Measurements from ENCODE around the gene WNT3.

Gene WNT3

GRCh38 chr17:46818316-46818928 is at the start of gene WNT3:
WNT3 (minus strand) TSS chr17:46818692; CDS start chr17:46818597, 95 bp downstream.
- Histone ChIP-seq H3K9ac (ENCODE audit: low read length) (peak within 1 kb of the TSS; percentile 19), H3K36me3 (ENCODE audit: control insufficient read depth, low read depth, low read length) (no peaks in the 10 kb centered on the region), H3K27me3 (ENCODE audit: control insufficient read depth, insufficient read depth, low read length) (peaks cover 88% of the 10 kb centered on the region), H3K9me3 (ENCODE audit: control insufficient read depth, low read depth, low read length) (no peaks in the 10 kb centered on the region), H3K4me1 (ENCODE audit: control insufficient read depth, low read depth, low read length) (peaks cover 41% of the 10 kb centered on the region), H3K27ac (ENCODE audit: low read length) (no peak within 1 kb of the TSS), H3K4me3 (ENCODE audit: low read length) (peak within 1 kb of the TSS; percentile 66)

DNA sequence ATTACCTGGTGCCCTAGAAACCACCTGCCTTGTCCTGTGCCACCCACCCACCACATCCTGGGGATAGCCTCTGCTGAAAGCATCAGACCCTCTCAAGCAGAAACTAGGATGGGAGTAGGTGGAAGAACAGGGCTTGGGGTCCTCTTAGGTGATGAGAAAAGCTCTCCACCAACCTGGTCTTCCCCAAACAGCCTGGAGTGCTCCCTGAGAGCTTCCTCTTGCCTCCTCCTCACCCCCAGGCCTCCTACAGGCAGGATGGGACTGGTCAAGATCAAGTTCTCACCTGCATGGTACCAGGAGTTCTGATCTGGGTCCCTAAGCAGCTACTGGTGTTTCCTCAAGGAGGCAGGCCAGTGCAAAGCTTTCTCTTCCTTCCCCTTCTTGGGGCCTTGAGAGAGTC is 48.3 kb upstream of the WNT3 start:
- peaks cover 3% of the 10 kb centered on the region for H3K27me3 ChIP-seq (ENCODE audit: control insufficient read depth, insufficient read depth, low read length)
- no peak overlapping the region for H3K4me3 ChIP-seq (ENCODE audit: low read length)
- no peak overlapping the region for H3K27ac ChIP-seq (ENCODE audit: low read length)
- H3K36me3 ChIP-seq (ENCODE audit: control insufficient read depth, low read depth, low read length): no peaks in the 10 kb centered on the region
- no peaks in the 10 kb centered on the region for H3K9me3 ChIP-seq (ENCODE audit: control insufficient read depth, low read depth, low read length)
- H3K9ac ChIP-seq (ENCODE audit: low read length): no peak overlapping the region
- H3K4me1 ChIP-seq (ENCODE audit: control insufficient read depth, low read depth, low read length): no peaks in the 10 kb centered on the region

DNA sequence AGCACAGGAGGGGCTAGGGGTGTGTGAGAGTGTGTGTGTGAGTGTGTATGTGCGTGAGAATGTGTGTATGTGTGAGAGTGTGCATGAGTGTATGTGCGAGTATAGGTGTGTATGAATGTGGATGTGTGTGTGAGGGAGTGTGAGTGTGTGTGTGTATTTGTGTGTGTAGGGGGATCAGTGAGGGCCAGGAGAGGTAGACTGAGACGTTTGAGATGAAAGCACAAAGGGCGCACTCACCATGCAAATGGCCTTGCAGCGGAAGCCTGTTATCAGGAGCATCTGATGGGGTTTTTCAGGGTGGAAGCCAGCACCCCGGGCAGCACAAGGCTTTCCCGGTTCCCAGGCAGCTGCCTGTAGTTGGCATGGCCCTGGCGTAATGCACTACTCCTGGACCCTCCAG is 47.8 kb upstream of the WNT3 start:
- Histone ChIP-seq H3K9ac (ENCODE audit: low read length) (no peak overlapping the region), H3K9me3 (ENCODE audit: control insufficient read depth, low read depth, low read length) (no peaks in the 10 kb centered on the region), H3K27me3 (ENCODE audit: control insufficient read depth, insufficient read depth, low read length) (peaks cover 3% of the 10 kb centered on the region), H3K27ac (ENCODE audit: low read length) (no peak overlapping the region), H3K4me3 (ENCODE audit: low read length) (no peak overlapping the region), H3K36me3 (ENCODE audit: control insufficient read depth, low read depth, low read length) (no peaks in the 10 kb centered on the region), H3K4me1 (ENCODE audit: control insufficient read depth, low read depth, low read length) (no peaks in the 10 kb centered on the region)

- no peak overlapping the region for H3K4me3 ChIP-seq (ENCODE audit: low read length)
- no peaks in the 10 kb centered on the region for H3K4me1 ChIP-seq (ENCODE audit: control insufficient read depth, low read depth, low read length)
- H3K9me3 ChIP-seq (ENCODE audit: control insufficient read depth, low read depth, low read length): no peaks in the 10 kb centered on the region
- no peak overlapping the region for H3K27ac ChIP-seq (ENCODE audit: low read length)
- peaks cover 3% of the 10 kb centered on the region for H3K27me3 ChIP-seq (ENCODE audit: control insufficient read depth, insufficient read depth, low read length)
- H3K9ac ChIP-seq (ENCODE audit: low read length): no peak overlapping the region
- no peaks in the 10 kb centered on the region for H3K36me3 ChIP-seq (ENCODE audit: control insufficient read depth, low read depth, low read length)
These were observed 46.6 kb upstream of the WNT3 start for GRCh38 chr17:46865100-46865499.

- no peaks in the 10 kb centered on the region for H3K9me3 ChIP-seq (ENCODE audit: control insufficient read depth, low read depth, low read length)
- H3K9ac ChIP-seq (ENCODE audit: low read length): no peak overlapping the region
- H3K36me3 ChIP-seq (ENCODE audit: control insufficient read depth, low read depth, low read length): no peaks in the 10 kb centered on the region
- H3K27ac ChIP-seq (ENCODE audit: low read length): no peak overlapping the region
- H3K4me3 ChIP-seq (ENCODE audit: low read length): no peak overlapping the region
- peaks cover 3% of the 10 kb centered on the region for H3K27me3 ChIP-seq (ENCODE audit: control insufficient read depth, insufficient read depth, low read length)
- H3K4me1 ChIP-seq (ENCODE audit: control insufficient read depth, low read depth, low read length): no peaks in the 10 kb centered on the region
These were observed 45.1 kb upstream of the WNT3 start for GRCh38 chr17:46863383-46864121.

GRCh38 chr17:46862949-46863348 is 44.5 kb upstream of the WNT3 start:
- Histone ChIP-seq H3K4me1 (ENCODE audit: control insufficient read depth, low read depth, low read length) (no peaks in the 10 kb centered on the region), H3K9ac (ENCODE audit: low read length) (no peak overlapping the region), H3K27ac (ENCODE audit: low read length) (no peak overlapping the region), H3K9me3 (ENCODE audit: control insufficient read depth, low read depth, low read length) (no peaks in the 10 kb centered on the region), H3K27me3 (ENCODE audit: control insufficient read depth, insufficient read depth, low read length) (peaks cover 3% of the 10 kb centered on the region), H3K4me3 (ENCODE audit: low read length) (no peak overlapping the region), H3K36me3 (ENCODE audit: control insufficient read depth, low read depth, low read length) (no peaks in the 10 kb centered on the region)

DNA sequence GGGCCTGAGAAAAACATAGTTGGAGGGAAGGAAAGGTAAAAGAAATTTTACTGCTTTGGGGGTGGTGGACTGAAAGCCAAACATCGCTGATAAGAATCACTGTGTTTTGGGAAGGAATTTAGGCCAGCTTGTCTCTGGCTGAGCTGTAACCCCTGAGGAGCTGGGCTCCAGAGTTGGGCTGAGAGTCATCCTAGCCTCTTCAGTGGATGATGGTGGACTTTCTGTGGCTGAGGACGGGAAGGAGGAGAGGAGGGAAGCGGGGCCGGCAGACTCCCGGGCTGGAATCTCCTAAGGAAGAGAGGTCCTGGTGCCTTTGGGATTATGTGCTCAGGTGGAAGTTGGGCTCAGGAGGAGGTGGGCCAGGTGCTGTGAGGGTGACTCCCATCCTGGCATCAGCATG is 41.5 kb upstream of the WNT3 start:
- Histone ChIP-seq H3K4me1 (ENCODE audit: control insufficient read depth, low read depth, low read length) (no peaks in the 10 kb centered on the region), H3K27ac (ENCODE audit: low read length) (no peak overlapping the region), H3K4me3 (ENCODE audit: low read length) (no peak overlapping the region), H3K36me3 (ENCODE audit: control insufficient read depth, low read depth, low read length) (no peaks in the 10 kb centered on the region), H3K27me3 (ENCODE audit: control insufficient read depth, insufficient read depth, low read length) (peaks cover 3% of the 10 kb centered on the region), H3K9me3 (ENCODE audit: control insufficient read depth, low read depth, low read length) (no peaks in the 10 kb centered on the region), H3K9ac (ENCODE audit: low read length) (no peak overlapping the region)

DNA sequence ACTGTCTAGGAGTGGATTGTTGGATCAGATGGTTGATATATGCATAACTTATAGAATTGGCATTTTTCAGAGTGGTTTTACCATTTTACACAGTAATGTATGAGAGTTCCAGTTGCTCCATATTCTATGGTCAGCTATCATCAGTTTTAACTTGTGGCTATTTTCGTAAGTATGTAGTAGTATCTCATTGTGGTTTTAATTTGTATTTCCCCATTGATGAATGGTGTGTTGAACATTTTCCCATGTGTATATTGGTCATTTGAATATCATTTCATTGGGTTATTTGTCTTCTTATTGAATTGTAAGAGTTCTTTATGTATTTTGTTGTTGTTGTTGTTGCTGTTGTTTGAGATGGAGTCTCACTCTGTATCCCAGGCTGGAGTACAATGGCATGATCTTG is 39.1 kb upstream of the WNT3 start:
- no peaks in the 10 kb centered on the region for H3K9me3 ChIP-seq (ENCODE audit: control insufficient read depth, low read depth, low read length)
- no peak overlapping the region for H3K9ac ChIP-seq (ENCODE audit: low read length)
- H3K4me3 ChIP-seq (ENCODE audit: low read length): no peak overlapping the region
- no peaks in the 10 kb centered on the region for H3K36me3 ChIP-seq (ENCODE audit: control insufficient read depth, low read depth, low read length)
- no peaks in the 10 kb centered on the region for H3K4me1 ChIP-seq (ENCODE audit: control insufficient read depth, low read depth, low read length)
- peaks cover 18% of the 10 kb centered on the region for H3K27me3 ChIP-seq (ENCODE audit: control insufficient read depth, insufficient read depth, low read length)
- H3K27ac ChIP-seq (ENCODE audit: low read length): no peak overlapping the region

DNA sequence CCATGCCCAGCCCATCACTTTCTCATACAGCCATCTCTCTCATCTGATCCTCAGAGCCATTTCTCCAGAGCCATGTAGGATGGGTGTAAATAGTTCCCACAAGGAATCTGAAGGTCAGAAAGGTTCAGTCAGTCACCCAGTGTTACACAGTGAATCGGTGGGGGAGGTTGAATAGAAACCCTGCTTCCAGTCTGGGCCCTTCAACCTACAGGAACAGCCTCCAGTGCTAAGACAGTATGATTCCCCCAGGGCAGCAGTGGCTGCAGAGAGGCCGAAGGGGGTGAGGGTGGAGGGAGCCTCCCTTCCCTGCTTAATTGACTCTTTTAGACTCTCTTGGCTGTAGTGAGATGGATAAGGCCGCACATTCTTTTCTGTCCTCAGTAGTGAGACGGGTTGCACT is 36.5 kb upstream of the WNT3 start:
- Histone ChIP-seq H3K9me3 (ENCODE audit: control insufficient read depth, low read depth, low read length) (no peaks in the 10 kb centered on the region), H3K4me1 (ENCODE audit: control insufficient read depth, low read depth, low read length) (no peaks in the 10 kb centered on the region), H3K4me3 (ENCODE audit: low read length) (no peak overlapping the region), H3K9ac (ENCODE audit: low read length) (no peak overlapping the region), H3K36me3 (ENCODE audit: control insufficient read depth, low read depth, low read length) (no peaks in the 10 kb centered on the region), H3K27ac (ENCODE audit: low read length) (no peak overlapping the region), H3K27me3 (ENCODE audit: control insufficient read depth, insufficient read depth, low read length) (peaks cover 41% of the 10 kb centered on the region)

- Histone ChIP-seq H3K27me3 (ENCODE audit: control insufficient read depth, insufficient read depth, low read length) (peaks cover 45% of the 10 kb centered on the region), H3K4me3 (ENCODE audit: low read length) (no peak overlapping the region), H3K9me3 (ENCODE audit: control insufficient read depth, low read depth, low read length) (no peaks in the 10 kb centered on the region), H3K9ac (ENCODE audit: low read length) (no peak overlapping the region), H3K27ac (ENCODE audit: low read length) (no peak overlapping the region), H3K4me1 (ENCODE audit: control insufficient read depth, low read depth, low read length) (no peaks in the 10 kb centered on the region), H3K36me3 (ENCODE audit: control insufficient read depth, low read depth, low read length) (no peaks in the 10 kb centered on the region)
These were observed 36.0 kb upstream of the WNT3 start for GRCh38 chr17:46854515-46854914.

GRCh38 chr17:46853896-46854444 is 35.5 kb upstream of the WNT3 start:
- no peak overlapping the region for H3K27ac ChIP-seq (ENCODE audit: low read length)
- peaks cover 50% of the 10 kb centered on the region for H3K27me3 ChIP-seq (ENCODE audit: control insufficient read depth, insufficient read depth, low read length)
- no peaks in the 10 kb centered on the region for H3K9me3 ChIP-seq (ENCODE audit: control insufficient read depth, low read depth, low read length)

More at GRCh38 chr17:46853896-46854444, 35.5 kb upstream of the WNT3 start:
- Histone ChIP-seq H3K4me3 (ENCODE audit: low read length) (no peak overlapping the region), H3K4me1 (ENCODE audit: control insufficient read depth, low read depth, low read length) (no peaks in the 10 kb centered on the region), H3K9ac (ENCODE audit: low read length) (no peak overlapping the region), H3K36me3 (ENCODE audit: control insufficient read depth, low read depth, low read length) (no peaks in the 10 kb centered on the region)

Data from iPS-18a (cell line).